T47D (cell line): ENCODE results near the gene APC.
"Not testable (repeated sequence)": the region's sequence is repeated elsewhere in the genome, so short reads cannot be mapped to it uniquely, and the experiment has no call there.

ENCODE experiments used
- DNase-seq, 2 experiments: peaks; one replicate each; pipeline versions ENCODE4 v3.0.0 to v3.0.0-alpha.2; 2011 to 2012; ENCODE audit warnings: low read depth in 1 of 2, low spot score in 1 of 2
- JUND ChIP-seq: IDR thresholded peaks from 2 replicates; pipeline ENCODE4 v1.6.1; 2012; ENCODE audit warnings: low read depth
- in situ Hi-C: cut with HindIII; loops from 2 replicates; pipeline ENCODE4 v1.10.0; 2016; ENCODE audit warnings: low sequenced_read_pairs, low pct_unique_long_range_greater_than_20kb

The APC gene

DNA sequence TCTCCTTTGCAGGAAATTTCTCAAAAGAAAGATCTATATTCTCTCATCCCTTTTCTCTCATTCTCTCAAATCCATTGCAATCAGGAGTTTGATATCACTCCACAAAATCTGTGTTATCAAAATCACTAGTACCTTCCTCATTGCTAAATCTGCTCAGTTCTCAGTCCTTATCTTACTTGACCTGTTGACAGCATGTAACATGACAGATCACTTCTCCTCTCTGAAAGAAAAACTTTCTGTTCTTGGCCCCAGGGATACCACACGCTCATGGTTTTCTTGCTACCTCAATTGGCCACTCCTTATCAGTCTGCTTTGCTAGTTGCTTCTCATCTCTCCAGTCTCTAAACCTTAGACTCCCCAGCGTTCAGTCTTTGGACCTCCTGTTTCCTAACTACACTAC lies 145.5 kb downstream of the APC start:
- no peak for TF ChIP-seq JUND
- in situ Hi-C loops, result no loop called here
- no peak for DNase-seq

DNA sequence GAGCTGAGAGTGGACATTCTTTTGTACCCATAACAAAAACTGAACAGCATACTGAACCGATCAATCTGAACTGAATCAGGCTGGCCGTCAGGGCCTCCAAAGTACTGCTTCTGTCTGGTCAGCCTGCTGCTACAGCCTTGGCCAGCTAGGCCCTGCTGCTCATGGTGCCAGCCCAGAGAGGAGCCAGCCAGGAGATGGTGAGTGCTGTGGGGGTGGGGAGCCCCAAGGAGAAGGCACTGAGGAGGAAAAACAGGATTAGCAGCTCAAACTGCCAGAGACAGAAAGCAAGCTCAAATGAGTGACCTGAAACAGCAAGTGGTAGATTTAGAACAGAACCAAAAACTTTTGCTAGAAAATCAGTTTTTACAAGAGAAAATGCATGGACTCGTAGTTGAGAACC lies 147.3 kb downstream of the APC start:
- no peak for TF ChIP-seq JUND
- peak in 1 of 2 experiments; percentile 87 for DNase-seq
- in situ Hi-C loops, result no loop called here

DNA sequence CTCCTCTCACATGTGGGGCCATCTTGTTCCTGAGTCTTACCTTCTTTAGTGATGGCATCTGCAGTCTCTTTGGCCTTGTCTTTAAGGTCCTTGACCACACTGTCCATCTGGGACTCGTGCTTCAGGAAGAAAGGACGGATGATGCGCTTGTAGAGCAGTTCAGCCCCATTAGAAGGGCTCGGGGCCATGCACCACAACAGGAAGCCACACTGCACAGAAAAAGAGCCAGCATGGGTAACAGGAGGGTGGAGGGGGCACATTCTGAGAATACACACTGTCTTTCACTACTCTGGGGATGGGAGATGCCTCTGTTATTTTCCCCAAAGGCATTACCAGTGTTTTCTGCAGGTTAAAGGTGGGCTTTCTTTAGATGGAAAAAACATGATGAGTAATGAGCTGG lies 149.3 kb downstream of the APC start:
- in situ Hi-C loops, result no loop called here
- no peak for TF ChIP-seq JUND
- no peak for DNase-seq

GRCh38 chr5:112892066-112892465 lies 154.4 kb downstream of the APC start:
- DNase-seq, in situ Hi-C loops: not testable (repeated sequence)

DNA sequence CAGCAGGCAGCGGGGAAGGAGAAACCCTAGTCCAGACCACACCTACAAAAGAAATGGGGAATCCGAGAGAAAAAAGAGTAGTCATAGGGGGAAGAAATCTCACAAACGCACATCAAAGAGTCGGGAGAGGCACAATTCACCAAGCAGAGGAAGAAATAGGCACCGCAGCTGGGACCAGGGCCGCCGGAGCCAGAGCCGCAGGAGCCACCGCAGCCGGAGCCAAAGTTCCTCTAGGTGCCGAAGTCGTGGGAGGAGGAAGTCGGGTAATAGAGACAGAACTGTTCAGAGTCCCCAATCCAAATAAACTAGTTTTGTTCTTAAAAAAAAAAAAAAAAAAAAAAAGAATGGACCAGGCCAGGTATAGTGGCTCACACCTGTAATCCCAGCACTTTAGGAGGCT lies 155.1 kb downstream of the APC start:
- DNase-seq, result no peak
- no peak for TF ChIP-seq JUND
- in situ Hi-C loops, result no loop called here

- DNase-seq, result no peak
- no peak for TF ChIP-seq JUND
- in situ Hi-C loops, result no loop called here
Measured at GRCh38 chr5:112895682-112896081, 158.0 kb downstream of the APC start.
